ENCODE data around the gene ATG5. TPM values are rescaled to one million over a fixed set of nuclear protein-coding genes. Genes with fewer than 3 reads are reported as not detected.

Gene ATG5
- total RNA-seq, 1 experiment from 2014 or later, result 35.1 TPM

- Mint-ChIP-seq H3K36me3 (ENCODE audit: insufficient read depth, unreplicated experiment) (no peaks in the 10 kb centered on the region), H3K9me3 (ENCODE audit: low read depth, unreplicated experiment) (no peaks in the 10 kb centered on the region), H3K4me1 (ENCODE audit: low read depth, unreplicated experiment) (peaks cover 28% of the 10 kb centered on the region), H3K27ac (ENCODE audit: unreplicated experiment) (no peak overlapping the region), H3K4me3 (ENCODE audit: low read depth, unreplicated experiment) (no peak overlapping the region), H3K27me3 (ENCODE audit: unreplicated experiment) (no peaks in the 10 kb centered on the region)
- DNase-seq, result no peak
- TF ChIP-seq CTCF (IDR thresholded peaks at IDR 0.05; ENCODE audit: unreplicated experiment), result no peak
- CTCF ChIA-PET, result no interaction called here
- no TSS peak for BruUV-seq (replicated peaks)
- intact Hi-C loops (cut with micrococcal nuclease; ENCODE audit: unreplicated experiment), result no loop called here
Observed at GRCh38 chr6:106257195-106257594, 68.4 kb downstream of the ATG5 start.

GRCh38 chr6:106256201-106256968, 69.2 kb downstream of the ATG5 start:
- no peak for DNase-seq
- CTCF ChIA-PET, result interaction anchor here (0.8 kb wide), 1 partner anchor 9 kb away, joined by 5 read pairs; no protein-coding TSS in a partner anchor
- Mint-ChIP-seq H3K27me3 (ENCODE audit: unreplicated experiment) (no peaks in the 10 kb centered on the region), H3K9me3 (ENCODE audit: low read depth, unreplicated experiment) (no peaks in the 10 kb centered on the region), H3K4me3 (ENCODE audit: low read depth, unreplicated experiment) (no peak overlapping the region), H3K27ac (ENCODE audit: unreplicated experiment) (no peak overlapping the region), H3K4me1 (ENCODE audit: low read depth, unreplicated experiment) (peaks cover 23% of the 10 kb centered on the region), H3K36me3 (ENCODE audit: insufficient read depth, unreplicated experiment) (no peaks in the 10 kb centered on the region)
- TF ChIP-seq CTCF (IDR thresholded peaks at IDR 0.05; ENCODE audit: unreplicated experiment), result no peak
- BruUV-seq (replicated peaks), result no TSS peak
- intact Hi-C loops (cut with micrococcal nuclease; ENCODE audit: unreplicated experiment), result no loop called here

- CTCF ChIA-PET, result no interaction called here
- intact Hi-C loops (cut with micrococcal nuclease; ENCODE audit: unreplicated experiment), result no loop called here
- H3K9me3 Mint-ChIP-seq (ENCODE audit: low read depth, unreplicated experiment), result no peaks in the 10 kb centered on the region
- H3K4me1 Mint-ChIP-seq (ENCODE audit: low read depth, unreplicated experiment), result peaks cover 19% of the 10 kb centered on the region
- no peak for DNase-seq
- H3K27me3 Mint-ChIP-seq (ENCODE audit: unreplicated experiment), result no peaks in the 10 kb centered on the region
- H3K27ac Mint-ChIP-seq (ENCODE audit: unreplicated experiment), result no peak overlapping the region
- no peak for TF ChIP-seq CTCF (IDR thresholded peaks at IDR 0.05; ENCODE audit: unreplicated experiment)
- no peaks in the 10 kb centered on the region for H3K36me3 Mint-ChIP-seq (ENCODE audit: insufficient read depth, unreplicated experiment)
- BruUV-seq (replicated peaks), result no TSS peak
- no peak overlapping the region for H3K4me3 Mint-ChIP-seq (ENCODE audit: low read depth, unreplicated experiment)
Observed at GRCh38 chr6:106255306-106255705, 70.3 kb downstream of the ATG5 start.

- CTCF ChIA-PET, result no interaction called here
- H3K9me3 Mint-ChIP-seq (ENCODE audit: low read depth, unreplicated experiment), result no peaks in the 10 kb centered on the region
Observed at GRCh38 chr6:106254636-106255035, 70.9 kb downstream of the ATG5 start.

More at GRCh38 chr6:106254636-106255035, 70.9 kb downstream of the ATG5 start:
- Mint-ChIP-seq H3K4me3 (ENCODE audit: low read depth, unreplicated experiment) (no peak overlapping the region), H3K36me3 (ENCODE audit: insufficient read depth, unreplicated experiment) (no peaks in the 10 kb centered on the region), H3K4me1 (ENCODE audit: low read depth, unreplicated experiment) (peaks cover 19% of the 10 kb centered on the region), H3K27me3 (ENCODE audit: unreplicated experiment) (no peaks in the 10 kb centered on the region), H3K27ac (ENCODE audit: unreplicated experiment) (no peak overlapping the region)
- intact Hi-C loops (cut with micrococcal nuclease; ENCODE audit: unreplicated experiment), result no loop called here
- no peak for DNase-seq
- TF ChIP-seq CTCF (IDR thresholded peaks at IDR 0.05; ENCODE audit: unreplicated experiment), result no peak
- no TSS peak for BruUV-seq (replicated peaks)

Measured in Calu3 (cell line).